HG02798 (cell line): Measurements from ENCODE around the gene MAGEB18.

Source experiments
- ATAC-seq: cut with Tn5 transposase; IDR thresholded peaks from one replicate; pipeline ENCODE4 v1.9.1; 2021; ENCODE audit warnings: mild to moderate bottlenecking; ENCODE audit not compliant: unreplicated experiment, poor library complexity

The MAGEB18 gene

DNA sequence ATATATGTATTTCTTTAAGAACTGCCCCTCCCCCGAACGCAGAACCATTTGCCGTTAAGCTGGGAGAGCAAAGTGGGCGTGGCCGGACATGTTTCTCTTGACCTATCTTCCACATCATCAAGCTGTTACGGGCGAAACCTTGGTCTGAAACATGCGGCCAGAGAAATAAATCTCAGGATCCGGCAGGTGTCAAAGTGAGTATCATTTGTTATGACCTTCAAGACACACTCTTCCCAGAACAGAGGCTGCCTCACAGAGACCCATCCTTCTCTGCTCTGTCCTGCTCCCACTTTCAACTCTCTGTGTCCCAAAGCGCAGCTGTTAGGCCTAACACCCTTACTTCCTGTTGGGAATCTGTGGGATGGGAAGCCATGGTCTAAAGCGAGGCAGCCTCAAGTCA is at the start of gene MAGEB18:
MAGEB18 (plus strand) TSS at position 70 of the 400 bp plus-strand sequence. CDS start 643 bp downstream, outside the sequence.
- ATAC-seq: no peak

DNA sequence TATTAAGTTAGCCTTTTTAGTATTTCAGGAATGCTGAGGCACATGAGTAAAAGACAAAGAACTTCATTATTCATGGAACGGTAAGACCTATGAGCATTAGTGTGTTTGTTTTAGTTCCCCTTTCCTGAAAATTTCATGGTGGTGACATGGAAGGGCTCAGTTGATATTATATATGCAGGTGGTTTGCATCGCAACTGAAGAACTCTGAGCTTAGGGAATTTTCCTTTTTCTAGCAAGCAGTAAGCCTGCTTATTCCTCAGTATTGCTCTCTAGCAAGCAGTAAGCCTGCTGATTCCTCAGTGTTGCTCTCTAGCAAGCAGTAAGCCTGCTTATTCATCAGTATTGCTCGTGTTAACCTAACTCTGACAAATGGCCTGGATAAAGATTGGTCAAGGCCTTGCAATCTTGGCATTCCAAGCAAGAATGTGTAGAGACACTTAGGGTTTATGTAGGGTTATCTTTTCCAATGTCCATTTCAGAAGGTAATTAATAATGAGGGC is 37.7 kb upstream of the MAGEB18 start:
- no peak for ATAC-seq

GRCh38 chrX:26109142-26109541 is 29.0 kb upstream of the MAGEB18 start:
- no peak for ATAC-seq

DNA sequence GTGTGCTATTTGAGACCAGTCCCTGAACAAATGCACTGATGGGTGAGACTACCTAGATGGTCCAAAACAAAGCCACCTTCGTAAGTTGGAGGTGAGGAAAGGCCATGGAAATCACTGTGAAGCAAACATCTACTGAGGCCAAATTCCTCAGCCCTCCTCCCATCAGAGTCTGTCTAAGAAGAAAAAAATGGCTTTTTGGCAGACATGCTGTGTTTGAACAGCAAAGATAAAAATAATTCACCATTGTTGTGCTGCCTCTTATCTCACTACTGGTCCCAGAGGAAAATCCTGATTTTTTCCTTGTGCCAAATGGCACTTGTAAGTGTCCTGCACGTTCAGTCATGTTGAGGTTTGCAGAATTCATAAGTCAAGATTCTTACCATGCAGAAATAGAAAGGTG is 7.9 kb downstream of the MAGEB18 start:
- no peak for ATAC-seq

DNA sequence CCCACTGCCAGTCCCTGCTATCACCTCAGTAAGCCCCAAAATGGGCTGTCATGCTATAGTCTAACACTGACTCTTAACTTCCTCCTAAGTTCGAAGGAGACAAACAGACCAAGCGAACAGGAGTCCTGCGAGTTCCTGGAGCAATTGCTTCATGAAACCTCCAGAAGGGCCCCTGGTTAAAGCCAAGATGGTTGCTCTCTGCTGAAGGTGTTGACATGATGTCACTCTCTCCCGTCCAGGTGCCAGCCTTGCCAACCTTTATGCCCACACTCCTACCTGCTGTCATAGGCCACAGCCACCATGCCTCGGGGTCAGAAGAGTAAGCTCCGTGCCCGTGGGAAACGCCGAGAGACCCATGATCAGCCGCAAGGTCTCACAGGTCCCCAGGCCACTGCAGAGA is 22.2 kb downstream of the MAGEB18 start, which contains the start of gene MAGEB6B:
MAGEB6B (plus strand) TSS at position 301 of the 400 bp plus-strand sequence; CDS start at position 301, 0 bp downstream.
- ATAC-seq: no peak
